Fibroblast of skin of left quadriceps (primary cell): ENCODE results near the gene RAP1GAP2.

ENCODE experiments used
- DNase-seq, 2 experiments: peaks; one replicate each; pipeline ENCODE4 v3.0.0-alpha.2; 2013; ENCODE audit warnings: low read depth in 2 of 2

Gene RAP1GAP2

GRCh38 chr17:2853283-2854142 is 57.3 kb downstream of the RAP1GAP2 start:
- DNase-seq, result no peak

- DNase-seq, result no peak
Observed at GRCh38 chr17:2854143-2855055, 58.2 kb downstream of the RAP1GAP2 start.

- no peak for DNase-seq
Observed at GRCh38 chr17:2855063-2855600, 58.9 kb downstream of the RAP1GAP2 start.

- DNase-seq, result no peak
Observed at GRCh38 chr17:2856727-2857126, 60.5 kb downstream of the RAP1GAP2 start.

GRCh38 chr17:2860045-2860444 is 63.8 kb downstream of the RAP1GAP2 start:
- DNase-seq, result no peak

- DNase-seq, result no peak
Observed at GRCh38 chr17:2860883-2861282, 64.6 kb downstream of the RAP1GAP2 start.

- DNase-seq, result no peak
Observed at GRCh38 chr17:2862197-2862596, 66.0 kb downstream of the RAP1GAP2 start.

GRCh38 chr17:2863204-2863603 is 67.0 kb downstream of the RAP1GAP2 start:
- no peak for DNase-seq

GRCh38 chr17:2865228-2865627 is 69.0 kb downstream of the RAP1GAP2 start:
- DNase-seq, result no peak

GRCh38 chr17:2867441-2868424 is 71.5 kb downstream of the RAP1GAP2 start:
- no peak for DNase-seq

GRCh38 chr17:2869604-2870003 is 73.4 kb downstream of the RAP1GAP2 start:
- DNase-seq, result no peak

GRCh38 chr17:2871205-2871604 is 75.0 kb downstream of the RAP1GAP2 start:
- no peak for DNase-seq

GRCh38 chr17:2871720-2872119 is 75.5 kb downstream of the RAP1GAP2 start:
- no peak for DNase-seq

- DNase-seq, result no peak
Observed at GRCh38 chr17:2872282-2872681, 76.0 kb downstream of the RAP1GAP2 start.

GRCh38 chr17:2874189-2874686 is 78.0 kb downstream of the RAP1GAP2 start:
- DNase-seq, result no peak

GRCh38 chr17:2875608-2876007 is 79.4 kb downstream of the RAP1GAP2 start:
- DNase-seq, result no peak

- DNase-seq, result no peak
Observed at GRCh38 chr17:2876467-2876866, 80.2 kb downstream of the RAP1GAP2 start.

- no peak for DNase-seq
Observed at GRCh38 chr17:2878751-2879254, 82.6 kb downstream of the RAP1GAP2 start.

- DNase-seq, result no peak
Observed at GRCh38 chr17:2880050-2880449, 83.8 kb downstream of the RAP1GAP2 start.

- DNase-seq, result no peak
Observed at GRCh38 chr17:2881295-2881694, 85.1 kb downstream of the RAP1GAP2 start.
